Right ventricle myocardium inferior (tissue), 1 donor: Measurements from ENCODE around the gene CHST15. TPM values are rescaled to one million over a fixed set of nuclear protein-coding genes. Genes with fewer than 3 reads are reported as not detected.
"Not testable (repeated sequence)": the region's sequence is repeated elsewhere in the genome, so short reads cannot be mapped to it uniquely, and the experiment has no call there.

ENCODE experiments used
- ATAC-seq: fragments of 200-7000 bp; cut with Tn5 transposase; one replicate; pipeline ENCODE4 v1.9.1; 2020; ENCODE audit warnings: mild to moderate bottlenecking, moderate library complexity
- DNase-seq: peaks from one replicate; pipeline ENCODE4 v3.0.0; 2021; ENCODE audit errors: missing footprints
- intact Hi-C: fragments of 100-400 bp; cut with DNase I; formaldehyde crosslinking; loops from one replicate; pipeline ENCODE4 v1.11.0; 2022
- total RNA-seq: library from RNA; stranded (reverse); fragmentation: NEBNext Ultra II Directional; extraction: Animal tissue kit (Norgen Biotek cat#: 25700); gene quantifications from one replicate; pipeline ENCODE4 v1.2.1, GENCODE V29; 2021
- donor health status: DM: no; HTN: yes; CAD: no; lungs with severe emphysema.

The CHST15 gene
- total RNA-seq, 1 donor from 2014 or later: 3.8 TPM

- intact Hi-C loops: no loop called here
- DNase-seq (no peak), ATAC-seq (no peak)
These were observed 11.6 kb upstream of the CHST15 start for GRCh38 chr10:124105045-124105444.

- DNase-seq (no peak), ATAC-seq (no peak)
- intact Hi-C loops: no loop called here
These were observed 10.7 kb upstream of the CHST15 start for GRCh38 chr10:124104011-124104627.

- ATAC-seq (no peak), DNase-seq (no peak)
- intact Hi-C loops: no loop called here
These were observed 8.0 kb upstream of the CHST15 start for GRCh38 chr10:124101351-124101750.

GRCh38 chr10:124100651-124101050, 7.3 kb upstream of the CHST15 start:
- intact Hi-C loops, ATAC-seq, DNase-seq: not testable (repeated sequence)

- no peak for DNase-seq
- ATAC-seq: no peak
- intact Hi-C loops: no loop called here
These were observed 6.7 kb upstream of the CHST15 start for GRCh38 chr10:124100124-124100523.

- no peak for DNase-seq
- intact Hi-C loops: no loop called here
- no peak for ATAC-seq
These were observed 6.2 kb upstream of the CHST15 start for GRCh38 chr10:124099604-124100003.

GRCh38 chr10:124098575-124098974, 5.2 kb upstream of the CHST15 start:
- ATAC-seq (no peak), DNase-seq (no peak)
- intact Hi-C loops: no loop called here

GRCh38 chr10:124097883-124098282, 4.5 kb upstream of the CHST15 start:
- DNase-seq (no peak), ATAC-seq (no peak)
- intact Hi-C loops: no loop called here

GRCh38 chr10:124096494-124096893, 3.1 kb upstream of the CHST15 start:
- intact Hi-C loops: no loop called here
- ATAC-seq (no peak), DNase-seq (no peak)

- DNase-seq, intact Hi-C loops, ATAC-seq: not testable (repeated sequence)
These were observed 2.4 kb upstream of the CHST15 start for GRCh38 chr10:124095801-124096200.

GRCh38 chr10:124095096-124095495, 1.7 kb upstream of the CHST15 start:
- DNase-seq (no peak), ATAC-seq (no peak)
- intact Hi-C loops: no loop called here

- intact Hi-C loops: no loop called here
- DNase-seq (no peak), ATAC-seq (peak; percentile 26)
These were observed 1.0 kb upstream of the CHST15 start for GRCh38 chr10:124094419-124094785.

GRCh38 chr10:124093774-124094418, 498 bp upstream of the CHST15 start:
- DNase-seq: peak; percentile 87
- intact Hi-C loops: not testable (repeated sequence)
- peak; percentile 26 for ATAC-seq

GRCh38 chr10:124092250-124092859, 1.0 kb downstream of the CHST15 start:
- peak; percentile 54 for ATAC-seq
- peak; percentile 90 for DNase-seq
- intact Hi-C loops: no loop called here

GRCh38 chr10:124091646-124092249, 1.6 kb downstream of the CHST15 start:
- ATAC-seq: peak; percentile 38

GRCh38 chr10:124090601-124091209, 2.7 kb downstream of the CHST15 start:
- ATAC-seq (no peak), DNase-seq (no peak)
- intact Hi-C loops: no loop called here

More at GRCh38 chr10:124091646-124092249, 1.6 kb downstream of the CHST15 start:
- DNase-seq: peak; percentile 86
- intact Hi-C loops: no loop called here

- no peak for DNase-seq
- intact Hi-C loops: no loop called here
- no peak for ATAC-seq
These were observed 3.5 kb downstream of the CHST15 start for GRCh38 chr10:124089859-124090258.

- intact Hi-C loops: no loop called here
These were observed 4.5 kb downstream of the CHST15 start for GRCh38 chr10:124088915-124089314.

More at GRCh38 chr10:124088915-124089314, 4.5 kb downstream of the CHST15 start:
- DNase-seq (no peak), ATAC-seq (no peak)
